NK-92 treated with Interleukin-12 subunit alpha and Interleukin-12 subunit beta, amount 100 ng/mL, for 24 hours (cell line): ENCODE measurements around the gene KIAA1191.

Source experiments
- DNase-seq: peaks from one replicate; lab custom pipeline; 2025; lab: John Stamatoyannopoulos, UW

Gene KIAA1191

GRCh38 chr5:176365351-176366231 is 4.0 kb upstream of the KIAA1191 start, which contains the start of gene ARL10:
Gene ARL10 (plus strand): TSS chr5:176365487. CDS start chr5:176365564, 77 bp downstream.
- no peak for DNase-seq

DNA sequence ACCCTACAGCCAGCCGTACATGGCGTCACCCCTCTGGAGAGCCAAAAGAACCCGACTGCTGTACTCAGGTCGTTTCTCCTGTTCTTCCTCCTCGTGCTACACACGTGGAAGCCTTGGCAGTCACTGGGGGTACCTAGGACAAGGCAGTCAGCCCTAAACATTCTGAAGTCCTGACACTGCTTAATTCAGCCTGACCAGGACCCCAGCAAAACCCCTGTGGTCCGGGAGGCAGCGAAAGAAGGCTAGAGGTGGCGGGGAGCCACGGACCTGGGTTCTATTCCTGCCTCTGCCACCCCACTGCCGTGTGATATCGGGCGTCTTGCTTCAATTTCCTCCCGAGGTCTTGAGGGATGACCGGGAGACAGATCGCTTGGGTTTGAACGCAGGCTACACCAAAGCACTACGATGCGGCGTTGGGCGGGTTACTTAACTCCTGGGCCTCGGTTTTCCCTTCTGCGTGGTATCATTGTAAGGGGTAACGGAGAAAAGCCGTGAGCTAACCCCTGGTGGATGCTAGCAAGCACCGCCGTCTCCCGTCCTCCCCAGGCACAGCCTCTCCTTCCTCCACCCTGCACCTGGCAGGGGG is 3.3 kb upstream of the KIAA1191 start:
- DNase-seq: no peak

GRCh38 chr5:176362233-176362490 is 598 bp upstream of the KIAA1191 start:
- DNase-seq: no peak

- DNase-seq: no peak
Measured at GRCh38 chr5:176360894-176361436, 599 bp downstream of the KIAA1191 start.

- DNase-seq: no peak
Measured at GRCh38 chr5:176359658-176360057, 1.9 kb downstream of the KIAA1191 start.

- no peak for DNase-seq
Measured at GRCh38 chr5:176356179-176356566, 5.4 kb downstream of the KIAA1191 start.

DNA sequence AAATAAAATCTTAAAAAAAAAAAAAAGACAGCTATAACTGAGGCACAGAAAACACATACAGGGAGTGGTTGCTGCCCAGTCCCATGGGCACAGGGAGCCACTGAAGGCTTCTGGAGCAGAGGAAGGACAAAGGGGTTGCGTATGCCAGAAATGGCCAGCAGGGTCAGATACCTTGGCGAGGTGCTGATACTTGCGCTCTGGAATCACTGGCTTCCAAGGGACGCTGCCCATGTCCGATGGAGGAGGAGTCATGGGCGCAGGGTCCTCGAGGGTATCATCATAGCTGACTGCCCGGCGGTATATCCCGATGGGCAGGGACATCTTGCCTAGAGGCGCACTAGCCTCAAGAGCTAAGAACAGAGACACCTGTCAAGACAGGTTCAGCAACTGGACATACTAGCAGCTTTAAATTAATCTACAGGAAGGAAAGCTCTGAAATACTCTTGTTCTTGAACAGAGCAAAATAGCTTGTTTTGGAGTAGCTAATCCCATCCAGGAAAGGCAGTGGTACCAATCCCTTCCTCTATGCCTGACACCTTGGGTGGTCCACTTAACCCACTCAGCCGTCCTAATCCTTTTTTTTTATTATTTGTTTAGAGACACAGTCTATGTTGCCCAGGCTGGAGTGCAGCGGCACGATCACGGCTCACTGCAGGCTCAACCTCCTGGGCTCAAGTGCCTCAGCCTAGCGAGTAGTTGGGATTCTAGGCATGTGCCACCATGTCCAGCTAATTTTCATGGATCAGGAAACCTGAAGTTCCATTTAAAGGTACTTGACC is 6.0 kb downstream of the KIAA1191 start:
- no peak for DNase-seq

DNA sequence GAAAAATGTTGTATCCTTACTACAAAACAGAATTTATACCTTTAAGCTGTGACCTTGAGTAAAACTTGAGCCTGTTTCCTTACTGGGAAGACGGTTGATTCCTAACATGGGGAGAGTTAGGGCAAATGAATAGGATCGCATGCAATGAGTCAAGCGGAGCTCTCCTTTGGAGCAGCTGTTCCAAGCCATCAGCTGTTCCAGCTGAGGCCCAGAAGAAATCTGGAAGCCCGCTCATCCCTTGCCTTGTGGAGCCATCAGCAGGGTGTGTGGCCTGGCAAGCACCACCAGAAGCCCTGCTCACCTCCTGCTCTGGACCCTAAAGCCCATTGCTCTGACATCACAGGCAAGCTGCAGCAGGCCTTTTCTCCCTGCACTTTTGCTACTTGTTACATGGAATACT is 8.0 kb downstream of the KIAA1191 start:
- DNase-seq: no peak

GRCh38 chr5:176352116-176352878 is 9.3 kb downstream of the KIAA1191 start:
- DNase-seq: no peak

DNA sequence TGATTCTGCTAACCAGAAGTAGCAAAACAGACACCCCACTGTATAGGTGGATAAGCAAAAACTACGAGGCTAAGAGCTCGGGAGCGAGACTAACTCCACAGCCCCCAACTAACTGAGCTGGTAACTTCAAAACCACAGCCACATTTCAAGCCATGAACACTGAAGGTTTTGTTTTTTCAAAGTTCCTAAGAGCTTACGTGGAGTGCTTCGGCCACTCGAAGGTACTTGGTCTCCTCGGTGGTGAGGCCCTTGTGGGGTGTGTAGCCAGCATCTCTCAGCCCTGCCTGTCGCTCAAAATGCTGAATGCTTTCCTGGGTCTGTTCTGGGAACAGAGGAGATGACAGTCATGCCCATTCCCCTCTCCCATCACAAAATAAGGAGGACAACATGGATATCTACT is 11.1 kb downstream of the KIAA1191 start:
- DNase-seq: no peak

GRCh38 chr5:176342766-176343458 is 18.7 kb downstream of the KIAA1191 start:
- no peak for DNase-seq

DNA sequence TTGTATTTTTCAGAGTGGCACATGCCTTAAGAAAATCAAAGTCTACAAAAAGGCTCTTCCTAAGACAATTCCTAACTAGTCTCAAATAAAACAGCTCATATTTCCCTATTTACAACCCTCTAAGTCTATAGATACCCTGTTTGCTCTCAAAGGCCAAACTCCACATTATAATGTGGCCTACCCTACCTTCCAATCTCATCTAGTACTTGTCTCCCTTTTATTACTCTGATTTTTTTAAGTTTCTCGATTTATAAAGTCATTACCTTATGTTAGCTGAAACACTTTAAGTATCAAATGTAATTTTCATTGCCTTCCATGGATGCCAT is 19.4 kb downstream of the KIAA1191 start:
- no peak for DNase-seq

DNA sequence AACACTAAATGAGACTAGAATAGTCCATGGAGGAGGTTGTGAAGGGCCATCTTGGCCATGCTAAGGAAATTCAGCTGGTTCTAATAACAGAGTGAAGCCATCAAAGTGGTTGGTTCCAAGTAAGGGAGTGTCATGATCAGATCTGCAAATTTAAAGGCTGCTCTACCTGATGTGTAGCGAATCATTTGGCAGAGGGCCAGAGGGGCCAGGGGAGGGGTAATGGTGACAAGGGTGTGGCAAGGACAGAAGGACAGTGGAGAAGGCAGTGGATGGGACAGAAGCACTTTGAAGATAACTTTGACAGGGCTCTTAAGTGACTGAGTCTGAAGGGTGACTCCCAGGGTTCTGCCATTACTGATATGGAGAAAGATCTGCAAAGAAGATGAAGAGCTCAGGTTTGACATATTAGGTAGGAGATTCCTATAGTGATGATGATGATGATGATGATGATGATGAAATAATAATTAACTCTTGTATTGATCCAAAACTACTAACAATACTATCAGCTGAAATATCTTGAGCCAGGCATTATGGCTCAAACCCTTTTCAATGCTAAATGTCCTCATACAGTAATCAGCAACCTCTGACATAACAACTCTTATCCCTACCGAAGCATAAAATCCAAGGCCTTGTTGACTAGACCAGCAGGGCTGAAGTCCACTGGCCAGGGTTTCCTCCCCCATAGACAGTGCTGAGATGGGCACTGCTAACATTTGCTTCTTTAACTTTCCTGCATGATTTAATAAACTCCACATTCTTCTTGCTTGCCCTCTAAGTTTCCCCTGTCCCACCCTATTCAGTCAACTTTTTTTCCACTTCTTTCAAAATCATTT is 20.0 kb downstream of the KIAA1191 start:
- no peak for DNase-seq

DNA sequence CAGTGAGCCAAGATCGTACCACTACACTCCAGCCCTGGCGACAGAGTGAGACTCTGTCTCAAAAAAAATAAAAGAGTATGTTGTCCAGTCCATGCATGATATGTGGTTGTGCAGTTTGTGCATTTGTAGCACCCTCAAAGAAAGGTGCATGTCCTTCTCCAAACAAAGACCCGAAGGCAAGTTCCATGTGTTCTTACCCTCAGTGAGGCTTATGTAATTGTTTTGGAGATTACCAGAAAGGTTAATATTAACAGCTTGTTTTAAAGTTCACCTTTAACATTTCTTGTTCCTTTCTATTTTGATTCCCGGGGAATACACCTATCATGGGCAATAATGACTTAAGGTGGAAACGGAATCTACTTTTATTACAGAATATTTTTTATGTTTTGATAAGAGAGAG is 22.3 kb downstream of the KIAA1191 start:
- DNase-seq: no peak

- DNase-seq: no peak
Measured at GRCh38 chr5:176337913-176338312, 23.7 kb downstream of the KIAA1191 start.

DNA sequence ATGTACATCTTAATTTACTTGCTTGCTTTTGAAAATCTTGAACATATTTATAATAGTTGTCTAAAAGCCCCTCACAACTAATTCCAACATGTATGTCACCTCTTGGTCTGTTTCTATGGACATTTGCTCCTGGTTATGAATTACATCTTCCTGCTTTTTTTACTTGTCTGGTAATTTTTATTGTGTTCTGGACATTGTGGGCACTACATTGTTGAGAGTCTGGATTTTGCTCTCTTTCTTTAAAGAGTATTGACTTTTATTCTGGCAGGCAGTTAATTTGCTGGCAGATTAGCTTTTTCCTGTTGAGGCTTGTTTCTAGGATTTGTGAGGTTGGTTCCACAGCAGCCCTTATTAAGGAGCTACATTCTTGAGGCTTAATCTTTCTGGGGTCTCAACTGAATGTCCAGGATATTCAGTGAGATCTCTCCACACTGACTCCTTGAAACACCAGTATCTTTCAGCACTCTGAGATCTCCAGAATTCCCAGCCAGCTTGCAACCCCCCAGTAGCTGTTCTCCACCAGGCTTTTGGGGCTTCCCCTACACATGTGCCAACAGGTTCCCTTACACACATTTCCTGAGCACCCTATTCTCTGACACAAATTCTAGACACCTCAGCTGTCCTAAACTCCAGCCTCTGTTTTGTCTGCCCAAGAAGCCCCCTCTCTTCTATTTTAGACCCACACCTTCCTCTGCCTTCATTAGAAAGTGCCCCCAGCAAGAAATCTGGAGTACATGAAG is 27.4 kb downstream of the KIAA1191 start:
- DNase-seq: no peak

DNA sequence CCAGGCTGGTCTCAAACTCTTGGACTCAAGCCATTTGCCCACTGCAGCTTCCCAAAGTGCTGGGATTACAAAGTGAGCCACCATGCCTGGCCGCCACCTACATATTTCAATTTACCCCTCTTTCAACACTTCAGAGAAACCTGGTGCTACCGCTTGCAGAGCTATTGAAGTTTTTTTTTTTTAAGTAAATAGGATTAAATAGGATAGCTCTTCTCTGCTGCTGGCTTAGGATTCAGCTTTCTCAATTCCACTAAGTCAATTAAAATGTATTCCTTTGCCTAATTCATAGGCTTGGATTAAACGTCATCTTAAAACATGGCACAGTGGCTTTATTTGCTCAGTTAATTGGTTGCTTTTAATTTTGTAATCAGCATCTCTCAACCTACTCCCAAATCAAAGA is 41.0 kb downstream of the KIAA1191 start:
- no peak for DNase-seq

DNA sequence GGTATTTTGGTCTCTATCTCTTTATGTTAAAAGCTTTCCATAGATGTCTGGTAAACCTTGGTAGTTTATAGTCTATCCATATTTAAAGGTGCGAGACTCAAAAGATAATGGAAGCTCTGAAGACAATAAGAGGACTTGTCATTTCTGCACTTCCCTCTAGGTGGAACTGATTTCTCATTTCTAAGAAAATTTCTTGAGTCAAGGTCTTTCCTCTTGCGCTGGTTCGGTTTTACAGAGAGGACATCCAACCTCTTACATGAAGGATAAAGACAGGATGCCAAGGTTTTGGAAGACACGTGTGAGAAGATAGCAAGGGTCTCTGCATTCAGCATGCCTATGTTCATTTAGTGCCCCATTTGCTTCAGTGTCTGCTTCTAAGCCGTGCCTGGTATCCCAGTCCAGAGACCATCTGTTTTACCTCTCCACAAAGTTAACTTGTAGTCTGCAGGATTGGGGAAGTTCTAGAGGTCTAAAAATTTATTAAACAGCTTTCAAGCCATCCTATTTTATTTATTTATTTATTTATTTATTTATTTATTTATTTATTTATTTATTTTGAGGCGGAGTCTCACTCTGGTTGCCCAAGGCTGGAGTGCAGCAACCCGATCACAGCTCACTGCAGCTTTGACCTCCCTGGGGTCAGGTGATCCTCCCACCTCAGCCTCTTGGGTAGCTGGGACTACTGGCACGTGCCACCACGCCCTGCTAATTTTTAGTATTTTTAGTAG is 41.6 kb downstream of the KIAA1191 start:
- no peak for DNase-seq
